HepG2 (cell line): ENCODE measurements around the gene MED1. TPM values are rescaled to one million over a fixed set of nuclear protein-coding genes. Genes with fewer than 3 reads are reported as not detected.

Experiments
- ATRX ChIP-seq: sonication (generic); formaldehyde crosslinking; IDR thresholded peaks from 2 replicates; pipeline ENCODE4 v1.4.0; 2020; ENCODE audit warnings: missing genetic modification reagents, borderline replicate concordance
- CCAR2 ChIP-seq: fragments of 200-400 bp; formaldehyde crosslinking; optimal IDR thresholded peaks from 2 replicates; pipeline ENCODE3; 2018; ENCODE audit warnings: low read depth, mild to moderate bottlenecking, low read length, moderate library complexity
- CENPT ChIP-seq: sonication (generic); formaldehyde crosslinking; IDR thresholded peaks from 2 replicates; pipeline ENCODE4 v1.8.0; 2022; ENCODE audit warnings: low read depth, mild to moderate bottlenecking, moderate library complexity, missing genetic modification reagents
- DNMT1 ChIP-seq: sonication (generic); formaldehyde crosslinking; IDR thresholded peaks from 2 replicates; pipeline ENCODE4 v1.5.1; 2020; ENCODE audit warnings: mild to moderate bottlenecking, missing genetic modification reagents
- FOXJ3 ChIP-seq: sonication (generic); formaldehyde crosslinking; IDR thresholded peaks from 2 replicates; pipeline ENCODE4 v1.4.0; 2020; ENCODE audit warnings: missing genetic modification reagents, mild to moderate bottlenecking, borderline replicate concordance
- GMEB2 ChIP-seq: IDR thresholded peaks from 2 replicates; pipeline ENCODE4 v1.6.1; 2016; ENCODE audit warnings: missing biosample characterization, missing genetic modification reagents, low read depth
- HCFC1 ChIP-seq: fragments of 150-350 bp; IDR thresholded peaks from 2 replicates; pipeline ENCODE4 v1.6.1; 2014; ENCODE audit warnings: low read depth, low read length
- HDAC6 ChIP-seq: fragments of 200-600 bp; sonication (generic); IDR thresholded peaks from 2 replicates; pipeline ENCODE4 v1.7.0; 2017; ENCODE audit warnings: mild to moderate bottlenecking, antibody characterized with exemption, low read length, low read depth
- JUND ChIP-seq: sonication (generic); formaldehyde crosslinking; IDR thresholded peaks from 2 replicates; pipeline ENCODE4 v1.8.0; 2022; ENCODE audit warnings: mild to moderate bottlenecking, missing genetic modification reagents
- SP4 ChIP-seq: sonication (generic); formaldehyde crosslinking; IDR thresholded peaks from 2 replicates; pipeline ENCODE4 v1.8.1; 2023; ENCODE audit warnings: mild to moderate bottlenecking, missing genetic modification reagents
- TGIF2 ChIP-seq: IDR thresholded peaks from 2 replicates; pipeline ENCODE4 v1.6.1; 2016; ENCODE audit warnings: control low read depth, missing compliant biosample characterization
- TOPORS ChIP-seq: sonication (generic); formaldehyde crosslinking; IDR thresholded peaks from 2 replicates; pipeline ENCODE4 v1.8.0; 2023; ENCODE audit warnings: mild to moderate bottlenecking, missing genetic modification reagents
- XBP1 ChIP-seq: sonication (generic); formaldehyde crosslinking; IDR thresholded peaks from 2 replicates; pipeline ENCODE4 v1.5.0; 2020; ENCODE audit warnings: missing genetic modification reagents
- XRCC5 ChIP-seq: fragments of 200-400 bp; formaldehyde crosslinking; optimal IDR thresholded peaks from 2 replicates; pipeline ENCODE3; 2017; ENCODE audit warnings: mild to moderate bottlenecking, low read length
- ZMYM3 ChIP-seq: sonication (generic); formaldehyde crosslinking; IDR thresholded peaks from 2 replicates; pipeline ENCODE4 v1.5.1; 2020; ENCODE audit warnings: mild to moderate bottlenecking, missing genetic modification reagents
- ZNF18 ChIP-seq: sonication (generic); formaldehyde crosslinking; IDR thresholded peaks from 2 replicates; pipeline ENCODE4 v1.8.0; 2022; ENCODE audit warnings: mild to moderate bottlenecking, missing genetic modification reagents; ENCODE audit not compliant: insufficient replicate concordance
- ZNF180 ChIP-seq: sonication (generic); formaldehyde crosslinking; IDR thresholded peaks from 2 replicates; pipeline ENCODE4 v1.4.0; 2020; ENCODE audit warnings: low read depth, missing genetic modification reagents, borderline replicate concordance
- ZNF224 ChIP-seq: sonication (generic); formaldehyde crosslinking; IDR thresholded peaks from 2 replicates; pipeline ENCODE4 v1.5.0; 2020; ENCODE audit warnings: mild to moderate bottlenecking, missing genetic modification reagents
- ZNF230 ChIP-seq: sonication (generic); formaldehyde crosslinking; IDR thresholded peaks from 2 replicates; pipeline ENCODE4 v1.4.0; 2020; ENCODE audit warnings: mild to moderate bottlenecking, missing genetic modification reagents
- ZNF260 ChIP-seq: sonication (generic); formaldehyde crosslinking; IDR thresholded peaks from 2 replicates; pipeline ENCODE4 v1.4.0; 2020; ENCODE audit warnings: missing genetic modification reagents, low read depth, mild to moderate bottlenecking, borderline replicate concordance
- ZNF558 ChIP-seq: sonication (generic); formaldehyde crosslinking; IDR thresholded peaks from 2 replicates; pipeline ENCODE4 v1.9.0; 2022; ENCODE audit warnings: mild to moderate bottlenecking, missing genetic modification reagents, borderline replicate concordance
- ZNF781 ChIP-seq: sonication (generic); formaldehyde crosslinking; IDR thresholded peaks from 2 replicates; pipeline ENCODE4 v1.5.1; 2020; ENCODE audit warnings: borderline replicate concordance, mild to moderate bottlenecking, missing genetic modification reagents; ENCODE audit errors: not compliant biosample characterization
- ZNF879 ChIP-seq: sonication (generic); formaldehyde crosslinking; IDR thresholded peaks from 2 replicates; pipeline ENCODE4 v1.8.1; 2023; ENCODE audit warnings: missing genetic modification reagents
- polyA plus RNA-seq, 8 experiments: library from polyadenylated mRNA; depleted of rRNA in 3 of 8; stranded (reverse) in 7 of 8; unstranded in 1 of 8; fragments of >200 nt; fragmentation: Illumina TruSeq in 4 of 8; extraction: Trizol in 4 of 8; gene quantifications; 2 replicates each; pipeline versions ENCODE4 v1.2.1 to v1.2.3, GENCODE V29; 2011 to 2016; ENCODE audit warnings: low read depth in 4 of 8, missing spikeins in 1 of 8, mixed read lengths in 1 of 8; ENCODE audit not compliant: insufficient read depth in 1 of 8
- total RNA-seq, 5 experiments: library from RNA; depleted of rRNA; stranded (reverse); fragments of >200 nt; fragmentation: Illumina TruSeq; extraction: Trizol; gene quantifications; 2 replicates each; pipeline ENCODE4 v1.2.3, GENCODE V29; 2016; ENCODE audit warnings: low read depth in 1 of 5
- TF ChIP-seq, protein P1 (sequence below): sonication (generic); formaldehyde crosslinking; IDR thresholded peaks from 2 replicates; pipeline ENCODE4 v1.8.0; 2022; ENCODE audit warnings: mild to moderate bottlenecking, missing genetic modification reagents, borderline replicate concordance
- TF ChIP-seq, protein P2 (sequence below): IDR thresholded peaks from 2 replicates; pipeline ENCODE4 v1.6.1; 2018; ENCODE audit warnings: missing genetic modification reagents

MED1 gene
- total and polyA plus RNA-seq, 2 of the 13 experiments (the other 11 are each of a cell fraction or from before 2014, with no cell fraction given), result 37.5 to 40.1 TPM

- no peak for TF ChIP-seq ZNF224 (CRISPR knock-in tag)
- TF ChIP-seq ZNF879 (CRISPR knock-in tag), result peak; percentile 82; the same call in 1 of the 2 replicates
- TF ChIP-seq, protein P1, sequence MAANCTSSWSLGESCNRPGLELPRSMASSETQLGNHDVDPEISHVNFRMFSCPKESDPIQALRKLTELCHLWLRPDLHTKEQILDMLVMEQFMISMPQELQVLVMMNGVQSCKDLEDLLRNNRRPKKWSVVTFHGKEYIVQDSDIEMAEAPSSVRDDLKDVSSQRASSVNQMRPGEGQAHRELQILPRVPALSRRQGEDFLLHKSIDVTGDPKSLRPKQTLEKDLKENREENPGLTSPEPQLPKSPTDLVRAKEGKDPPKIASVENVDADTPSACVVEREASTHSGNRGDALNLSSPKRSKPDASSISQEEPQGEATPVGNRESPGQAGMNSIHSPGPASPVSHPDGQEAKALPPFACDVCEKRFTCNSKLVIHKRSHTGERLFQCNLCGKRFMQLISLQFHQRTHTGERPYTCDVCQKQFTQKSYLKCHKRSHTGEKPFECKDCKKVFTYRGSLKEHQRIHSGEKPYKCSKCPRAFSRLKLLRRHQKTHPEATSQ (CRISPR knock-in tag), result no peak; the same call in 1 of the 2 replicates
- TF ChIP-seq SP4 (CRISPR knock-in tag), result peak; percentile 69; the same call in 1 of the 2 replicates
- no peak for TF ChIP-seq HDAC6
- TF ChIP-seq TGIF2 (CRISPR knock-in tag), result peak; percentile 57; the same call in 1 of the 2 replicates
- no peak for TF ChIP-seq ZNF180 (CRISPR knock-in tag)
- 0 out of 2 replicates have a peak, but pooled peaks have one; percentile 13 for TF ChIP-seq ZMYM3
- no peak for TF ChIP-seq CENPT (CRISPR knock-in tag)
- TF ChIP-seq FOXJ3, result peak; percentile 59; the same call in 1 of the 2 replicates
- TF ChIP-seq JUND (CRISPR knock-in tag), result no peak
- no peak for TF ChIP-seq ATRX (CRISPR knock-in tag)
- TF ChIP-seq ZNF558 (CRISPR knock-in tag), result peak; percentile 80; the same call in 1 of the 2 replicates
- TF ChIP-seq XBP1, result no peak
- TF ChIP-seq CCAR2, result no peak
- no peak for TF ChIP-seq ZNF260 (CRISPR knock-in tag)
- TF ChIP-seq GMEB2 (CRISPR knock-in tag), result no peak
- TF ChIP-seq TOPORS (CRISPR knock-in tag), result no peak
- peak; percentile 20 for TF ChIP-seq ZNF781 (CRISPR knock-in tag)
- TF ChIP-seq DNMT1 (CRISPR knock-in tag), result no peak
- TF ChIP-seq ZNF230 (CRISPR knock-in tag), result no peak
- no peak for TF ChIP-seq ZNF18
- TF ChIP-seq HCFC1, result no peak
- no peak for TF ChIP-seq XRCC5
- TF ChIP-seq, protein P2, sequence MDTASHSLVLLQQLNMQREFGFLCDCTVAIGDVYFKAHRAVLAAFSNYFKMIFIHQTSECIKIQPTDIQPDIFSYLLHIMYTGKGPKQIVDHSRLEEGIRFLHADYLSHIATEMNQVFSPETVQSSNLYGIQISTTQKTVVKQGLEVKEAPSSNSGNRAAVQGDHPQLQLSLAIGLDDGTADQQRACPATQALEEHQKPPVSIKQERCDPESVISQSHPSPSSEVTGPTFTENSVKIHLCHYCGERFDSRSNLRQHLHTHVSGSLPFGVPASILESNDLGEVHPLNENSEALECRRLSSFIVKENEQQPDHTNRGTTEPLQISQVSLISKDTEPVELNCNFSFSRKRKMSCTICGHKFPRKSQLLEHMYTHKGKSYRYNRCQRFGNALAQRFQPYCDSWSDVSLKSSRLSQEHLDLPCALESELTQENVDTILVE (CRISPR knock-in tag), result peak; percentile 74
These were observed at the start of gene MED1 (continued) for GRCh38 chr17:39450847-39451581.
